Activated T-helper 1 cell treated with anti-CD3 and anti-CD28 coated beads, Interleukin-2, amount 50 U/mL, for 16 hours (primary cell): ENCODE measurements around the gene DNASE1.
"Not testable (repeated sequence)": the region's sequence is repeated elsewhere in the genome, so short reads cannot be mapped to it uniquely, and the experiment has no call there.

Experiments used
- DNase-seq, 2 donors: peaks; one replicate each; pipeline ENCODE4 v3.0.0-alpha.2; 2020; ENCODE audit warnings: low read depth in 1 of 2, low spot score in 1 of 2

The DNASE1 gene

DNA sequence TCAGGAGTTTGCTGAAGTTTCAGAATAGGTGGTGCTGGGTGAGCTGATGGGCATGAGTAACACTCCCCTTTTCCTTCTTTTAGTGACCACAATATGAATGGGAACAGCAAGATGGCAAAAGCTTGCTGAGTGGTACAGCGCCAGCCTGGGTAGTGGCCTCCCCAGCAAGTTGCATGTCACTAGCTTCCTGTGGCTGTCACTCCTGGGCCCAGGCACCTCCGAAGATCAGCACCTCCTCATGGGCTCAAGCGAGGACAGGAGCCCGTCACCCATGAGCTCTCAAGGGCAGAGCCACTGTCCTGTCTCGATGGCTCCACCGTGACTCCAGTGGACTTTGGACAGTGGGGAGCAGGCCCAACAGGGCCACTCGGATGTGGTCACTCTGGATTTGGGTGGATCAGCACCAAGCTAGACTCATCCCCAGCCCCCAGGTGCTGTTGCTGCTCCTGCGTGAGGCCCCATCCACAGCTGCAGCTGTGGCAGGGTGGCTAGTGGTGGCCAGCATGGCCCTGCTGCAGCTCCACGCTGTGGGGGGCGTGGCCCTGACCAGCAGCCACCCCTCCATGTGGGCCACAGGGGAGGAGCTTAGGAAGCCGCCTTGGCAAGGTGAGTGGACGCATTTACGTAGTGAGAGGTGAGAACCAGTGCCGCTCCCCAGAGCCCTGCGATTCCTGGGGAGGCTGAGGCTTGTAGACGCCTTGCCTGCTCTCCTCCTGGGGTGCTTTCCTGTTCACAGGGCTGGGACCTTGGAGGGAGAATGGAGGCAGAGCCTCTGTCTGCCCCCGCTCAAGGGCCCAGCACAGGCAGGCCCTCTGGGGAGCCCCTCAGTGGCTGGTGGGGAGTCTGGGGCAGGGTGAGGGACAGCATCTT lies 13.6 kb upstream of the DNASE1 start:
- DNase-seq, result no peak

DNA sequence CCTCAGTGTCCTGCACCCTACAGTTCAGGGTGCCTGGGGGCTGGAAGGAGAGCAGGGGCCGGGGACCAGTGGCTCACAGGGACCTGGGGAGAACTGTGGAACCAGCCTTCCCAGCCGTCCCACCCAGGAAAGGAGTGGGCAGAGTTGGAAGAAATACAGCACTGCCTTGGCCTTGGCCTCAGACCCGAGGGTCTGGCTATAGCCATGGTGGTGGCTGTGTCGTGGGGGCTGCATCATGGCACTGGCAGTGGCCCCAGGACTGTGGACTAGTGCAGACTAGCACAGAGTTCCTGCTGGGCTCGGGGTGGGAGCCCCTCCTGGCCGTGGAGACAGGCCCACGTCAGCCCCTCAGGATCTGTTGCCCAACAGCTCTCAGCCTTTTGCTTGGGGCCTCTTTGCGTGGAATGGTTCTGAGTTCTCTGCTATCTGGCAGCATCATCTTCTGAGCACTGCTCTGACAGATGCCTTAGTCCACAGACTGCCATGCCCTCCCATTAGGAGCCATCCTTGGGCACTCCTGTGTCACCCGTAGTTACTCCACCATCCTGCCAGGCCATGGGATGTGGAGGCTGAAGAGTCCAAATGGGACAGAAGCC lies 12.6 kb upstream of the DNASE1 start:
- DNase-seq, result no peak

DNA sequence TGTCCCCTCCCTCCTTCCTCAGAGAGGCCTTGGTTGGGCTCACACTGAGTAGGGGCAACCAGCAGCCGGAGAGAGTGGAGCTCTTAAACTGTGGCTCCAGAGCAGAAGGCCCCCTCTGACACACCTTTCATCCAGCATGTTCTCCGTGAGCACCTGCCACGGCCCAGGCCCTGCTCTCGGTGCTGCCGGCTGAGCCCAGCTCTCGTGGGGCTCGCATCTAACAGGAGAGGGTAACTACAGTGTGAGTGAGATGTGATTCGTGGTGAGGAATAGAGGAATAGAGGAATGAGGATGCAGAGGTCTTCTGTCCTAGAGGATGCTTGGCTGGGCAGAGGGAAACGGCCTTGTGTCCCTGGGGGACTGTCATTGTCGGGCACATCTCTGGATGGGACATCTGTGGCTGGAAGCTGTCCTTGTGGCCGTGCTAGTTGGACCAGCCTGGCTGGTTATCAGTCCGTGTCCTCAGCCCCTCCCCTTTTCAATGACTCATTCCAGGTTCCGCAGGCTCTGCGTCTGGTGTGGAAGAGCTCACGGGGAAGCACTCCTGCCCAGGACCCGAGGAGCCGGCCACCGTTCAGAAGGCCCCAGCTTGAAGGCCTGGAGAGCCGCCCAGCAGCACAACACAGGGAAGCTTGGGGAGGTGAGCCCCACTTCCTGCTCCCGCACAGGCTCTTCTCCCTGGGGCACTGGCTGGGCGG lies 11.9 kb upstream of the DNASE1 start:
- no peak for DNase-seq

DNA sequence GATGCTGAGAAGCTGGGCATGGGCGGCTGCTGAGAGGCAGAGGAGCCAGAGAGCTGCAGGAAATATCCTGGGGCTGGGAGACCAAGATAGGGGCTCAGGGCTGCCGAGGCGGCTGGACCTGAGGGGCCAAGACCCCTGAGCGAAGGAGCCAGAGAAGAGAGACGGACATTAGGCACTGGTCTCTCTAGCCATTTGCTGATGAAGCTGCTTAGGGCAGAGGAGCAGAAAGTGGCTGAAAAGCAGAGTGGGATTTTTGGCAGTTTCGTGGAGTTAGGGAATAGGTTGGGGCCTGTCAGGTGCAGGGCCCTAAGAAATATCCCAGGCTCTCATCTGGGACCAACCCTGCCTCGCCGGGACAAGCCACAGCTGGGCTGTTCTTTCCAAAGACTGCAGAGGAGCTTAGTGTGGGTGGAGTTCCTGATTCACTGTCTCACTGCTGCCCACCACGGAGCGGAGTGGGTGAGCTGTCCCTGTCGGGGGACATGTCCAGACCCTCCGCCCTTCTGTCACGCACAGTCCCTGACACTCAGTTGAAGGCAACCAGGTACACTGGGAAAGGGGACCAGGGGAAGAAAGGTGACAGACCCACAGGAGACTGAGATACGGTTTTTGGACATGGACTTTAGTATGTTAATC lies 11.3 kb upstream of the DNASE1 start:
- DNase-seq, result no peak

DNA sequence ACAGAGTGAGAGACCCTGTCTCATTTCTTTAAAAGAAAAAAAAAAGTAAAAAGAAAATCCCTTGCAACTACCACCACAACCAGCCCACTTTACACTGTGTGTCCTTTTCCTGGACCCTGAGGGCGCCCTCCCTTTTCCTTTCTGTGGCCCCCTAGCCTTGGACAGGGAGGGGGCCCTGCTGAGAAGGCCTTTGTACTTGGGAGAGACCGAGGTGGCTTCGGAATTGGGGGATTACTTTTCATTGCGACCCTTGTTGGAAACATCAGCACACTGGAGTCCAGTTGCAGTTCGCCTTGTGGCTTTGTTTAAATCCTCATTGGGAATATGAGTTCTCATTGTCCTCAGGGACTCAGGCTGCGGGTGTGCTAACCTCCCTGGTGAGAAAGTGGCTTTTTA lies 9.4 kb upstream of the DNASE1 start:
- DNase-seq, result no peak

DNA sequence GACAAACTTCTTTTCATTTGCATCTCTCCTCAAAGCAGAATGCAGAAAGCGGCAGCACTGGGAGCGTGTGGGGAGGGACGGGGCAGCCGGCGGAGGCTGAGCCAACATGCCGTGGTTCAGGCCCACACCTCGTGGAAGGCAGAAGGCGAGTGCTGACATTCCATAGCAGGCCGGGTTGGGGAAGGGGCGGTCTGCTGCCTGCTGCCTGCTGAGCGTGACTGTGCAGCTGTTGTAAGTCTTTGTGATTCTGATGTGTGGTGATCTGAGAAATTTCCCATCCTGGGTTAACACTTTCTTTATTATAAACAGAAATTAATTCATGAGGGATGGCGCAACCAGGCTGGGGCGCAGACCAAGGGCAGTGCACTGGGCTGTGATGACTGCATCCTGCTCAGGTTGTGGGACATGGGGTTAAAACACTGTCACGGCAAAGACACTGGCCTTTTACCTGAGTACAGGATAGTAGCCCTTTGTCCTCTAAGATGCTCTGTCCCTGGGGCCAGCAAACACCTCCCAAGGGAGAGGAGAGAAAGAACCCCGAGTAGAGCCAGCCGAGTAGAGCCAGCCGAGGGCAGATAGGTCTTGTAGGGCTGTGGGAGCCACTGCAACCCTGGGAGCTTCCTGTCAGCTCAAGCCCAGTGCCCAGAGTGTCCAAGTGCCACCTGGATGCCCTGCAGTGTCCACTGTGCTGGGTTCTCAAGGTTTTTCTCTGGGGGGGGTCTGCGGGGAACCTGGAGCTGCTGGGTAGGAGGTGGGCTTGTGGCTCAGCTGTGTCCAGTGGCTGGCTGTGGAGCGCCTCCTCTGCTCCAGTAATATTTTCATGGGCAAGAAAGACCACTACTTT lies 8.8 kb upstream of the DNASE1 start:
- DNase-seq, result no peak

DNA sequence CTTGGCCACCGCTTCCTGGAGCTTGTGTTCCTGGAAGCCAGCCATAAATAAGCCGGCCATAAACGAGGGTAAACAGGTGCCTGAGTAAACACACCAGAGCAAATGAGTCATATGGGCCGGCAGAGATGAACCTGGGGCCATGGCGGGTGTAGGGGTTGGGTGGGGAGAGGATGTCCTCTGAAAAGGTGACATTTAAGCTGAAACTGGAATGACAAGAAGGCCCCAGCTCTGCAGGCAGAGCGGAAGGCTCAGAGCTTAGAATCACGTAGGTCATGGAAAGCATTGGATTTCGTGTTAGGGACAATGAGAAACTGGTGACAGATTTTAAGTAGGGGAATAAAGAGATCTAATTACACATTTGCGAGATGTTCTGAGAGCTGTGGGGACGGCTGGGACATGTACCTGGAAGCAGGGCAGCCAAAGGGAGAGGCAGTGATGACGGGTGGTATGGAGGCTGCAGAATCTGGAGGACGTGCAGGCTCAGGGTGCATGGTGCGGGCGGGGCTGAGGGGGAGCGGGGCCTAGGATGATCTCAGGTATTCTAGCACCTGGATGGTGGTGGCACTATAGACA lies 8.1 kb upstream of the DNASE1 start:
- DNase-seq, result no peak

DNA sequence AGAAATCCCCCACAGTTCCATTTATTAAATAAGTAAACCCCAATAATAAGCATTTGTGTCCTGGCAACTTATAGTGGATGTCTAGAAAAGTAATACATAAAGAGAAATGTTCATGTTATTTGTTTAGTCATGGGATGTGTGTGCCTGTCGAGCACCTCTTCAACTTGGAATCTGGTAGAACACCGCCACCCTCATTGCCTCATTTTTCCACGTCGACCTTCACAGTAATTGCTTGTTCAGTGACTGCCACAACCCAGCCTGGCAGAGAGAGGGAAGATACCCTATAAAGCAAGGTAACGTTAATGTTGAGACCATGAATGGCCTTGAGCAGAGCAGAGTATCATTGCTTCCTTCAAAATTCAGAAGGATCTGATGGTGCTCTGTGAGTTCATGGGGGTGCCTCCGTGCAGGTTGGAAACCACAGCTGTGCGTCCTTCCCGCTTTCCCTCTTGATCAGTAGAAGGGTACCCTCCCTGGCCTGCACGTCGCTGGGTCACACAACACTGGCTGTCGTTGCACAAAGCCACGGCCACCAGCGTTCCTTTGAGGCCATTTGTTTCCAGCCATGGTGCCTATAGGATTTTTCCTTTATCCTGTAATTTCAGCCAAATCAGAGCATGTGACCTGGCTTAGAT lies 3.7 kb upstream of the DNASE1 start:
- no peak for DNase-seq

DNA sequence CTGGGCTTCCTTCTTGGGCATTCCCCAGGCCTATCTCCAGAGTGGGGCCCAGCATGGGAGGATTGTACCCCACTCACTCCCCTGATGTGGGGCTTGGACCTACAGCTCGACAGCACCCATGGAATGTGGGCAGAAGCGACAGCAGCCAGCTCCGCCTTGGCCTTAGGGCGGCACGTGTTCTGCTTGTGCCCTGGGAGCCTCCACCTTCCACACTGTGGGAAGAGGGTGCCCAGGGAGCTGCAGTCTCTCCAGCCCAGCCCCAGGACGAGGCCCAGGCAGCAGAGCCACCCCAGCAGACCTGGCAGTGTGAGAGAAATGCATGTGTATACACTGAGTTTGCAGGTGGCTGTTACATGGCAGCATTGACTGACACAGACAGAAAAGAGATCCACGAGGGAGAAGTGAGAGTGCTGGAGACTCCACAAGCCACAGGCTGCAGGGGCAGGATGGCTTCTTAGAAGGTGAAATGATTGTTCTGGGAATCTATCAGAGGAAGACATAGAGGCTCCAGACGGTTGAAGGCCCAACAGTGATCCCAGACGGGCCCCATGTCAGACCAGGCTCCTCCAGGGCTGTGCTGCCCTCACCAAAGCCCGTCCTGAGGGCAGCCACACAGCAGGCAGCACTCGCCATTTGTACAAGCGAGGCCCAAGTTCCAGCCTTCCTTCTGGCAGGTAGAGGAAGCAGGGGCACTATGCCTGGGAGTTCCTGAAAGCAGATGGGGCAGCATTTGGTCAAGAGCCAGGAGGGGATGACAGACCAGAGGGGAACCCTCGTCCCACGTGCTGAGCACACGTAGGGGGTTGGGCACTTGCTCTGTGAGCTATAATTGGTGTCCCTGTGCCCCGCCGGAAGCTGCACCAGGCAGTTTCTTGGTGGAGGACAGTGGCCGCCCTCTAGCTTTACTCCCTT lies 2.8 kb upstream of the DNASE1 start:
- DNase-seq, result no peak

DNA sequence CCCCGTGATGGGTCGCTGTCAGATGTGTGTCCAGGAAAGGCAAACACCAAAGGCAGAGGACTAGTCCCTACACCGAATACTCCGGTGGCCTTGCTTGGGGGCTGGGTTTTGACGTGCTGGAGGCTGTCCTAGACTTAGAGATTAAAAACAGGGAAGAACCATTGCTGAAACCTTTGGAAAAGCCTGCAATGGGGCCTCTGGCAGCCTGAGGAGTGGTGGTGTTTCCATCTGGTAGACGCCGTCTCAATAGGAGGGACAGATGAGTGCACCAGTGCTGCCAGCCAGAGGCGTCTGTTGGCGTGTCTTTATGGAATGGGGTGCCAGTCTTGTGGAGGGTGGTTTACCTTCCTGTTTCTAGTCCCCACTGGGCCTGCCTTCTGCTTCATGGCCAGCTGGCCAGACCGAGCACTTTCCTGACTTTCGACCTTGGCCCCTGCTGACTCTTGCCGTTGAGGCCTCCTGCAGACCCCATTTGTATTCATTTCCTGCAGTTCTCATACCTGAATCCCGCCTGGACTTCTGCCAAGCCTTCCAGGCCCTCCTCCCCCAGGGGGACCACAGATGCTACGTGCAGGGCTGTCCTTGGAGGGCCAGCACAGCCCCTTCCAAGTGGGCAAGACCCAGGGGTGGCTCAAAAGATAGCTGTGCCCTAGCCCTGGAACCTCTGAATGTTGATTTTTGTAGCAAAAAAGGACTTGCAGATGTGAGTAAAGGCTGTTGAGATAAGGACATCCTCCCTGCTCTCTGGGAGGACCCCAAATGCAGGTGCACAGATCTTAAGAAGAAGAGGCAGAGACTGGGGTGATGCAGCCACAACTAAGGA lies 1.9 kb upstream of the DNASE1 start:
- DNase-seq, result no peak

DNA sequence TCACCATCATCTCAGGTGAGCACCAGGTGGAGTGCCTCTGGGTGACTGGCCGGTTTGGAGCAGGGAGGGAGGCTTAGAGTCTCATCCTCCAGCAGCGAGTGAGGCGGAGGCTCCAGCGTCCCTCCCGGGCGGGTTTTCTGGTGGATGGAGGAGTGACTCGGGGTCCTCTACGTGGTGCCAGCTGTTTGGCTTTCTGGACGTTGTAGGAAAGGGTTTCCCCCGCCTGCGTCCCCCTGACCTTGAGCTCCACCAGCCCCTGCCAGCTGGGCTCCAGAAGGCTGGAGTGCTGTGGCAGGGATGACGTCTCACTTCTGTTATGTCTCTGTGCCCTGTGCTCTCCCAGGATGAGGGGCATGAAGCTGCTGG lies 522 bp downstream of the DNASE1 start:
- no peak for DNase-seq

DNA sequence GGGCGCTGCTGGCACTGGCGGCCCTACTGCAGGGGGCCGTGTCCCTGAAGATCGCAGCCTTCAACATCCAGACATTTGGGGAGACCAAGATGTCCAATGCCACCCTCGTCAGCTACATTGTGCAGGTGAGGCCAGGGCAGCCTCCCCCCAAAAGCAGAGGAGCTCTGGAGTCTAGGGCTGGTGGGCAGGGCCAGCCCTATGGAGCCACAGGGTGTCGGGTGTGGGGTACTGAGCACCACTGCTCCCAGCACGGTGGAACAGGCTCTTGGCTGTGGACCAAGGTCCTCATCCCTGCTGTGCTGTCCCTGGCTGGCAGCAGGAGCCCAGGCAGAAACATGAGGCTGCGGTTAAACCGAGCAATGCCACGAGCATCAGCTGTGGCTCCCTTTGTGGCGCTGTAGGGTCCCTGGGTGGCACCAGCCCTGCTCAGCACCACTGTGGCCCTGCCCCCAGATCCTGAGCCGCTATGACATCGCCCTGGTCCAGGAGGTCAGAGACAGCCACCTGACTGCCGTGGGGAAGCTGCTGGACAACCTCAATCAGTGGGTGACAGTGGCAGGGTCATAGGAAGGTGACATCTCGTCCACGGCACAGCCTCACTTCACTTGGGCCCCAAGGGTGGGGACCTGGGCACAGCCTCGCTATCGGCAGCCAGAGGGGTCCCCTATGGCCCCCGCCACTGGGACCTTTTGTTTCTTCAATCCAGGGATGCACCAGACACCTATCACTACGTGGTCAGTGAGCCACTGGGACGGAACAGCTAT lies 1.1 kb downstream of the DNASE1 start:
- DNase-seq, result no peak

DNA sequence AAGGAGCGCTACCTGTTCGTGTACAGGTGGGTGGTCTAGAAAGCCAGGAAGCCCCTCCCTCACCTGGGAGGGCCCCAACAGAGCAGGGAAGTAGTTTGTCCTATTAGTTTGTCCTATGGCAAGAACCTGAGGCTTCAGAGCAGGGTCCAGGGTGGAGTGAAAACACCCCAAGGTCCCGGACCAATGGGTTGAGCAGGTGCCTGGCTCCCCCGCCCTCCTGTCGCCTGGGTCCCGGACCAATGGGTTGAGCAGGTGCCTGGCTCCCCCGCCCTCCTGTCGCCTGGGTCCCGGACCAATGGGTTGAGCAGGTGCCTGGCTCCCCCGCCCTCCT lies 1.6 kb downstream of the DNASE1 start:
- not testable (repeated sequence) for DNase-seq

DNA sequence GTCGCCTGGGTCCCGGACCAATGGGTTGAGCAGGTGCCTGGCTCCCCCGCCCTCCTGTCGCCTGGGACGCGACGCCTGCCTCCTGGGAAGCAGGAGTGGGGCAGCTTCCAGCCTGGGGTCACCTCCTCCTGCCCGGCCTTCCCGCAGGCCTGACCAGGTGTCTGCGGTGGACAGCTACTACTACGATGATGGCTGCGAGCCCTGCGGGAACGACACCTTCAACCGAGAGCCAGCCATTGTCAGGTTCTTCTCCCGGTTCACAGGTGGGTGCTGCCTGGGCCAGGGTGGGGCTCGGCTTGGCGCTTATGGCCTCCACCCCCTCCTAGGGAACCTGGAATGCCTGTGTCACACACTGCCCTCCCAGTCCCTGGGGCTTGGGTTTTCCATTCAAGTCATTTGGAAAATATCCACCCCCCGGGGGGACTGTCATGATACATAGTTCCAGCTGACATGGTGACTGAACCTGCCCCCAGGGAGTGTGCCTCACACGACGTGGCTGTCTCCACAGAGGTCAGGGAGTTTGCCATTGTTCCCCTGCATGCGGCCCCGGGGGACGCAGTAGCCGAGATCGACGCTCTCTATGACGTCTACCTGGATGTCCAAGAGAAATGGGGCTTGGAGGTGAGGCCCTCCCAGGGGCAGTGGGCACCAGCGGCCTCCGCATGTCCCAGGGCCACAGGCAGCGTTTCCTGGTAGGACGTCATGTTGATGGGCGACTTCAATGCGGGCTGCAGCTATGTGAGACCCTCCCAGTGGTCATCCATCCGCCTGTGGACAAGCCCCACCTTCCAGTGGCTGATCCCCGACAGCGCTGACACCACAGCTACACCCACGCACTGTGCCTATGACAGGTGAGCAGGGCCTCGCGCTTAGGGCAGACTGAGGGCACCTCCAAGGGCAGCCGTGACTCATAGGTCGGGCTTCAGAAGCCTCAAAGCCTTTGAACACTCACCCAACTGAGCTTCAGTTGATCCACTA lies 2.3 kb downstream of the DNASE1 start:
- DNase-seq, result no peak

DNA sequence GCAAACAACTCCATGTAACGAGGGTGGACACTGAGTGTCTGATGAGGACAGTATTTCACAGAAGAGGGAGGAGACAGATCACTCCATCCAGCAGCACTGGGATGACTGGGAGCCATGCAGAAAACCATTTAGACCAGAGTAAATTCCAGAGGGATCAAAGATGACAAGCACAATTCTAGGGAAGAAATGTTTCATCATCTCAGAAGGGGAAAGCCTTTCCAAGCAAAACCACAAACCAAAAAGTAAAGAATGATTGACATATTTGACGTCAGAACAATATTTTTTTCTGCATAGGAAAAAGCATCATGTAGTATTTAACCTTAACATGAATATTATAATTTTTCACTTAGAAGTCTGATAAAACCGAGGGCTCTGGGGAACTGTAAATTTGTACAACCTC lies 4.8 kb downstream of the DNASE1 start:
- no peak for DNase-seq

DNA sequence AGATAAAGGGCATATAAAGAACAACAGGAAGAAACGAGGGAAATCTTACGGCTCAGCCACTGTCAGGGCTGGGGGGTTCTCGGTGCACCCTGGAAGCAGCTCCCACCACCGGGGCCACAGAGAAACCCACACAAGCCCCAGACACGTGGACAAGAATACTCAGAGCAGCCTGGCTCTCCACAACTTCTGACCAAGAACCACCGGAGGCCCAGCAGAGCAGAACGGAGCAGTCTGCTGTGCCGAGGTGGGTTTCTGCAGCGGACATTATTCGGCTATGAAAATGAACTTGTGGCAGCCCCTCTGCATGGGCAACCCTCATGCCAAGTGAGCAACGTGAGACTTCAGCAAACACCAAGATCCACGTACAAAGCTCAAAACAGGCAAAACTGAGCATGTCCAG lies 6.8 kb downstream of the DNASE1 start:
- no peak for DNase-seq
